Ovary (tissue), 3 donors: Measurements from ENCODE around the gene GPD1.

Experiments
- CTCF ChIP-seq, 3 donors: fragments of 450-650 bp in 2 of 3; fragments of 200-600 bp in 1 of 3; IDR thresholded peaks; one replicate each; pipeline versions ENCODE4 v1.5.1 to v1.8.0; 2016 to 2022; ENCODE audit warnings: antibody characterized with exemption in 3 of 3, mild to moderate bottlenecking in 1 of 3
- EP300 ChIP-seq: sonication (generic); formaldehyde crosslinking; IDR thresholded peaks from one replicate; pipeline ENCODE4 v1.6.1; 2017; ENCODE audit warnings: antibody characterized with exemption
- POLR2A ChIP-seq: fragments of 450-650 bp; IDR thresholded peaks from one replicate; pipeline ENCODE4 v1.6.1; 2017; ENCODE audit warnings: antibody characterized with exemption, mild to moderate bottlenecking, moderate library complexity
- donor health status: DM: no; HTN: no; CAD: no.

- peak in 1 of 3 donors; percentile 21 for TF ChIP-seq CTCF (IDR thresholded peaks at IDR 0.05)
- no peak for TF ChIP-seq POLR2A
- TF ChIP-seq EP300: no peak
These were observed 28.8 kb downstream of the GPD1 start for GRCh38 chr12:50132505-50133135.
